ENCODE measurements around the gene TOMM40L.

TOMM40L gene

DNA sequence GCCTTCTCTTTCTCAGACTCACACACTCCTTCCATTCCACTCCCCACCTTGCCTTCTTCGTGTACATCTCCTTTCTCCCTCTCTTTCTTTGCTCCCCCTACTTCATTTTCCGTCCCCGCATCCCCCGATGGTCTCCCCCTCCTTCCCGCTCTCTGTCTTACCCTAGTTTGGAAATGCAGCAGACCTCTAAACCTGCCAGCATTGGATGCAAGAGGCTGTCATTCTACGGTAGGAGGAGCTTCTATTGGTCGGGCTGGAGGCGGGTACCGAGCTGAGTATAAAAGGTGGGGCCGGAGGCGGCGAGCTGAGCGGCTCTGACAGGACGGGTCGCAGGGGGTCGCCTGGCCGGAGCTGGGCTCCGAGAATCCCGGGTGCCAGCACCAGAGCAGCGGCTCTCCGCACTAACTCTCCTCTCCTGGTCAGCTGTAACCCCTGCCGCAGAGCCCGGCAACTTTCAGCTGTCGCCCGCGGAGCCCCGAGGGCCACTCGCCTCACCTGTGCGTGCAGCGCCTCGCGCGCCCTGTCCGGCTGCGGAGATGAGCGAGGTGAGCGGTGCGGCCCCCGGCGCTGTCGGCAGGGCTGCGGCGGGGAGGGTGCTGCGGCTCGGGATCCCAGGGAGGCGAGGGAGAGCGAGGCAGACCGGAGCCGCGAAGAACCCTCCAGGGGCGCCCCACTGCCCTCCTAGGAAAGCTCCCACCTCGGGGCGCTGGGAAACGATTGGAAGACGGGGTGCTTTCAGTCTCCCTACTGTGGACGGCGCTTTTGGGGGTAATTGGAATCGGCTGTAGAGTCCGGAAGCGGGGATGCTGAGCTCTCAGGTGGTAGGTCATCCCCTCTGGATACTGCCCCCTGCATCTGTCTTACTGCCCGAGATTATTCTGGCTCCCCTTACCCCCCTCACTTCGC lies 32.8 kb downstream of the TOMM40L start, which contains the start of gene PCP4L1:
TSS of gene PCP4L1 (plus strand) at position 307 of the 906 bp plus-strand sequence. CDS start at position 537, 230 bp downstream.
- peak; percentile 50 to 62 (median 50) for DNase-seq

DNA sequence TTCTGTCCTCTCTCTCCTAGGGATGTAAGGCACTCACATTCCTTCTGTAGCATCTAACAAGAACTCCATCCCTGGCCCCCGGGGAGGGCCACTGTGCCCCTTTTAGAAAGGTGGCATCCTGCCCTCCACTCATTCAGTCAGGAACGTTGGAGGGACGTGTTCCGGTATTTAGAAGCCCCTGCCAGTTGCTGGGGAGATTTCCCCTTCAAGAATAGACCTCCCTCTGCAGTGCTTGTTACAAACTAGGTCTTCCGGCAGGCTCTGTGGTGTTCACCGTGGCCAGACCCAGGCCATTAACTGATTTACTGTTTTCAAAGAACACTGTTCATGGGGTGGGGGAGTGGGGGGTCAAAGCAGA lies 33.5 kb downstream of the TOMM40L start:
- no peak for DNase-seq

DNA sequence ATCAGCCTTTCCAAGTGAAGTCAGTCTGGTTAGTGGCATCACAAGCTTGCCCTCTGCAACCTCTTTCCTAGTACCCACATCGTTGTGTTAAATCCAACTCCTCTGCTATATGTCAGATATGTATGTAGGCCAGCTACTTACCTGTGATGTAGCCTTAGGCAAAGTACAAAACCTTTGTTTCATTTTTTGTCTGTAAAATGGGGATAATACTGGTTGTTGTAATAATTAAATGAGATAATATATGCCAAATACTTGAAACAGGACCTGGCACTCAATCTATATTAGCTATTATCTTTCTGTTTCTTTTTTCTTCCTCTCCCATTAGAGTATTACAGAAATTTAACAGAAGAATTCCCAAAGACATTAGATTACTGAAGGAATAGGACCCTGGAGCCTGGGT lies 33.9 kb downstream of the TOMM40L start:
- no peak for DNase-seq

DNA sequence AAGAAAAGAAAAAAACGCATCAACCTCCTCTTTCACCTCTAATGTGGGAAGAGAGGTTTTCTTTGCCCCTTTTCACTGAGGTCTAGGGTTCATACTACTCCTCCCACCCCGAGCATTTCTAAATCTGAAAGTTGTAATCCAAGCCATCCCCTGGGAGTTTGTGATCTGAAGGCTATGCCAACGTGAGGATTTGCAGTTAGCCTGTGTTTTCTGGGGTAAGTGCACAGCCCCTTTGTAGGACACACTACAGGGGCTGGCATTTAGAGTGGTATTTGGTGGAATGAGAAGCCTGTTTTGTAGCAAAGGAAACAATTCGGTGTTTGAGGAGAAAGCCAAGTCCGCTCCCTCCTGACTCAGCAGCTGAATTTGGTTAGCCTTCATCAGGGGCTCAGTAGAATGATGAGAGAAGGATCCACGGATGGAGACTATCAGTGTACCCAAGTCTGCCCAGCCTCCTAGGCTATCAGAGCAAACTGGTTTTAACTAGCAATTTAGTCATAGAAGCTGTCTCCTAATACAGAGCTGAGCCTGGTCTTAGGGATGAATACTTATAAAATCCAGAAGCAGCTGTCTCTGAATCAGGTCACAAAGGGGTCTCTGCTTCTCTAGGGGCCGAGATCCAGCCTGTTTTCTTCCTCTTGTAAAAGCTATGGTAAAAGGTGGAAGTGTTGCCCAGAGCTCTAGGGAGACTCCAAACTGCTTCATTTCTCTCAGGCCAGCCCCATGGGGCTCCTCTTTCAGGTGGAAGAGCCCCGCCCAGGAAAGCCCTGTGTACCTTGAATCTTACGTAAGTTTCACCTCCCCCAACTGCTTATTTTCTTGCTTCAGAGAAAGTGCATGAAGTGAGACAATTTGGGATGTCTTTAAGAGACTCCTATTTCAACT lies 34.8 kb downstream of the TOMM40L start:
- DNase-seq: no peak

DNA sequence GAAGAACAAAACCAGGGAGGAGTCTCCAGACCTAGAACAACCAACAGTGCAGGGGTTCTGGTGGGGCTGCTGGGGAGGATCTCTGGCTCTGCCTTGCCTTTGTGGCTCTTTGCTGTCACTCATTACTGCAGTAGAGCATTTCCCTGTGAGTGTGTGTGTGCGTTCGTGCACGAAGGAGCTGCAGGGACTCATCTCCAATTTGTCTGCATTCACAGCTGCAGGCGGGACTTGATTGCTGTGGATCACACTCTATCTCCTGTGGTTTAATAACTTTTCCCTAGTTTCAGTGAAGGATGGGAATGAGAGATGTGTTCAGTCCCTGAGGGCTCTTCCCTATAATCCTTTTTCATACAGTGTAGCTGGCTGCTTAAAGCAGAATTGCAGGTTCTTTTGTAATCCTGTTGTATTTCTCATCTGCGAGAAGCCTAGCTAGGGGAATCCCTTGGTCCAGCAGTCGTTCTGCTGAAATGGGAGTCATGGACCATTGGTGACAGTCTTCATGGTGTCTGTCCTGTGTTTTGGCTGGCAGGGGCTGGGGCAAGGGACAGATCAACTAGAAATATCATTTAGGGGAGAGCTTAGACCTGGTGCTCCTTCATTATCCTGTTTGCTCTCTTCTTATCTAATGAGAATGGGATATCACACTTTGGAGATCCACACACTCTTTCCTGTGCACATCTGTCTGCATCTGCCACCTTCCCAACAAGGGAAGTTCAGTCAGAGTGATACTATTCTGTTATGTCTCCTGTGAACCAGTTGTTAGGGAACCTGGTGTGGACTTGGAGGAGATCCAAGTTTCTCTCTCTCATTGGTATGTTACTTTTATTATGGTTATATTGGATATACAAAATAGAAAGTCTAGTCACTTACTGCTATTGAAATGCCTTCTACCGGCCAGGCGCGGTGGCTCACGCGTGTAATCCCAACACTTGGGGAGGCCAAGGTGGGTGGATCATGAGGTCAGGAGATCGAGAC lies 35.7 kb downstream of the TOMM40L start:
- no peak for DNase-seq

DNA sequence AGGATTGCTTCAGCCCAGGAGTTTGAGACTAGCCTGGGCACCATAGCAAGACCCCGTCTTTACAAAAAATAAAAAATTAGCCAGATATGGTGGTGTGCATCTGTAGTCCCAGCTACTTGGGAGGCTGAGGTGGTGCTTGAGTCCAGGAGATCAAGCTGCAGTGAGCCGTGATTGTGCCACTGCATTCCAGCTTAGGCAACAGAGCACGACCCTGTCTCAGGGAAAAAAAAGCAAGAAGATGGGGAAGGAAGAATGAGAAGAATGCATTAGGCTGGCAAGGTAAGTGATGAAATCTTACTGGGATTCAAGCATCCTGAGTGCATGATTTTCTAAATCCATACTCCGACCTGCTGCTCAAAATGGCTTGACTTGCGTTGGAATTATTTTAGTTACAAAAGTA lies 39.4 kb downstream of the TOMM40L start:
- DNase-seq: no peak

DNA sequence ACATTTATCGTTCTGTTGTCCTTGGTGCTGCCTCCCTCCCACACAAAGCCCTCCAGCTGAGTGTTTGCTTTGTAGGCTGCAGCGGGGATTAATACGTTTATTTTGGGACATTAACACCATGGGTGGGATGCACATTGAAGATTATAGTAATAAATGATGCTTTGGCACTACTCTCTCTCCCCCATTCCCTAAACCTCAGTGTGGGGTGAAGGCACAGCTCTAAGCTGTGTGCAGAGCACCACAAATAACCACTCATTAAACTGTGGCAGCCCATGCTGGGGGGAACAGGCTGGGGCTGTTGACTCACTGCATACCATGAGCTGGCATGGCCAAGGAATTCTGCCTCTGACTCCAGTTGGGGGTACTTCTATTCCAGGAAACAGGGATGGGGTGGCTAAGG lies 40.3 kb downstream of the TOMM40L start:
- no peak for DNase-seq

DNA sequence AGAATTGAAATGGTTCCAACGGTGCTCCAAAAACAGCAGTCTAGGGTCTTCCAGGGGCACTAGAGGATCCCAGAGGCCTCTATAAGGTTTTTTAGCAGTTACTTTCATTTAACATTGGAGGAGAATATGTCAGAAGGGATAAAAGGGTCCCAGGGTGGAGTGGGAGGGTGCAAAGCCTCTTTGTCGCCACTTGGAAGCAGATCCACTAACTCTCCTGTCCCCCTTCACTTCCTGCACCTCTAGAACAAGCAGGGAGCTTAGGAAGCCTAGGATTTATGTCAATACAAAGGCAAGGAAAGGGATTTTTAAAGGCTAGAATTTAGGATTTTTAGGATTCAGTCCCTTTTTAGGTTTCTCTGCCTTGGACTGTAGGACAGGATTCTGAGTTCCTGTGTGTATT lies 41.0 kb downstream of the TOMM40L start:
- no peak for DNase-seq

DNA sequence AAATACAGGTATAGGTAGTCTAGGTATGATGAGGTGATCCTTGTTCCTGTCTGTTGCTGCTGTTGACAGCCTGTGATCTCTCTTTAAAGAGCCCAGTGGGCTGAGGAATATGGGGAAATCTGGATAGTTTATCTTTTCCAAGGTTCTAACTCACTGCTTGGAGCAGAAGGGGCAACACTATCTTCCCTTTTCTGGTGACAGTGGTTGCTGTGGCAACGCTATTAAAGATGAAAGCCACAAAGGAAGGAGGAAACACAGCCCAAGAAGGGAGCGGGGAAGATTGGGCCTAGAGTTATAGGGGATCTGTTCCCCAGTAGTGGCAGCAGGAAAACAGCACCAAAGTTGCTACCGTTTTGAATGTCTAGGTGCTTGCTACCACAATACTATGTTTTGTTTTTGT lies 41.5 kb downstream of the TOMM40L start:
- peak; percentile 51 to 64 (median 57) for DNase-seq

DNA sequence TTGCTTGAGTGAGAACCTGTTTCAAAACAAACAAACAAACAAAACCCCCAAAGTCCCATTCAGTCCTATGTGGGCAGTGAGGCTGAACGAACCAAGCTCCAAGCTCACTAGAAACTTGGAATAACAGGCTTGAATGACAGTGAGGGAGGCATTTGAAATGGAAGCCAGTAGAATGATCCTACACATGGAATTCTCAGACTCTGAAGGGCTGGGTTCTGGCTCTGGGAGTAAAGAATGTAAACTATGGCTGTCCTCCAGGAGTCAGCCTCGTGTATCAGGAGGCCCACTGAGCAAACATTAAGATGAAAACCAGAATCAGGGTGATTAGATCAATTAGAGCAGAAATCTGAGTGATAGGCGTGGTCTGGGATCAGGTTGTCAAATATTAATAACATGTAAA lies 47.5 kb downstream of the TOMM40L start:
- DNase-seq: no peak

DNA sequence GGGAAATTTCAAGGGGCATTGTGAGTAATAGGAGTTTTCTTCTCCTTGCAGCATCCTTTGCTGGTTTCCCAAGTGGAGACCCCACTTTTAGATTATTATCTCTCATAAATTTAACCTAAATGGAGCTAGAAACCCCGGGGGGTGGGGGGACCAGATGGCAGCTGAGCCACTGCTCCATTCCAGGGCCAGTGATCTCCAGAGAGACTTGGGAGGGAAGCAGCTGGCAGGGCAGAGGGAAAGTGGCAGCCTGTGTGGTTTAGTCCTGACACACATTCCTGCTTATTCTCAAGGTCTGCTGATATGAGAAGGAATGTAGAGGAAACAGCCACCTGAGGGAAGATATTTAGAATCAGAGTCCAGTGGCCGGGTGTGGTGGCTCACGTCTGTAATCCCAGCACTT lies 49.0 kb downstream of the TOMM40L start:
- DNase-seq: no peak
